Activated B cell treated with CpG ODN at 0.5 μM for 24 hours (primary cell): ENCODE data around the gene SH3RF2. TPM values are rescaled to one million over a fixed set of nuclear protein-coding genes. Genes with fewer than 3 reads are reported as not detected.

ENCODE experiments used
- ATAC-seq: fragments of 200-7000 bp; cut with Tn5 transposase; one replicate; pipeline ENCODE4 v1.10.0; 2021; ENCODE audit warnings: low read depth, mild to moderate bottlenecking, moderate library complexity
- CTCF ChIA-PET: fragments of 350-600 bp; sonication (Branson Sonifier 250); formaldehyde crosslinking; loops from one replicate; lab custom pipeline; 2021; ENCODE audit warnings: antibody characterized with exemption; lab: Charles Lee
- POLR2A ChIA-PET: fragments of 350-600 bp; sonication (Branson Sonifier 250); formaldehyde crosslinking; loops from one replicate; lab custom pipeline; 2021; ENCODE audit warnings: antibody characterized with exemption; lab: Charles Lee
- DNase-seq: peaks from one replicate; pipeline ENCODE4 v3.0.0; 2022
- H3K27ac Mint-ChIP-seq: one replicate; pipeline ENCODE4 v1.8.0; 2020; ENCODE audit warnings: mixed read lengths
- H3K27me3 Mint-ChIP-seq: one replicate; pipeline ENCODE4 v1.8.0; 2021; ENCODE audit warnings: mixed read lengths
- H3K36me3 Mint-ChIP-seq: one replicate; pipeline ENCODE4 v1.8.0; 2021; ENCODE audit warnings: low read depth, mixed read lengths
- H3K4me1 Mint-ChIP-seq: one replicate; pipeline ENCODE4 v1.8.0; 2021; ENCODE audit warnings: mixed read lengths
- H3K4me3 Mint-ChIP-seq: one replicate; pipeline ENCODE4 v1.8.0; 2020; ENCODE audit warnings: mild to moderate bottlenecking, mixed read lengths
- H3K9me3 Mint-ChIP-seq: one replicate; pipeline ENCODE4 v1.8.0; 2020; ENCODE audit warnings: mixed read lengths
- CTCF ChIP-seq: fragments of 200-600 bp; IDR thresholded peaks from one replicate; pipeline ENCODE4 v1.8.0; 2022; ENCODE audit warnings: antibody characterized with exemption, mild to moderate bottlenecking
- intact Hi-C: fragments of 100-400 bp; cut with micrococcal nuclease; formaldehyde crosslinking; loops from one replicate; pipeline ENCODE4 v1.15.1; 2024
- total RNA-seq: library from RNA; stranded (reverse); gene quantifications from 2 replicates; pipeline ENCODE4 v1.2.3, GENCODE V29; 2022

The SH3RF2 gene
- total RNA-seq, 1 donor from 2014 or later = not detected

GRCh38 chr5:145968970-145969713 lies 32.8 kb downstream of the SH3RF2 start:
- peaks cover 4% of the 10 kb centered on the region for H3K27me3 Mint-ChIP-seq
- intact Hi-C loops = no loop called here
- ChIA-PET CTCF (no interaction called here), POLR2A (no interaction called here)
- DNase-seq (no peak), ATAC-seq (no peak)
- TF ChIP-seq CTCF = no peak
- peaks cover 2% of the 10 kb centered on the region for H3K9me3 Mint-ChIP-seq
- no peak overlapping the region for H3K27ac Mint-ChIP-seq
- no peaks in the 10 kb centered on the region for H3K4me1 Mint-ChIP-seq
- no peaks in the 10 kb centered on the region for H3K36me3 Mint-ChIP-seq
- H3K4me3 Mint-ChIP-seq = no peak overlapping the region

GRCh38 chr5:145969714-145970092 lies 33.3 kb downstream of the SH3RF2 start:
- intact Hi-C loops = no loop called here
- H3K36me3 Mint-ChIP-seq = no peaks in the 10 kb centered on the region
- H3K4me1 Mint-ChIP-seq = no peaks in the 10 kb centered on the region
- no peak for DNase-seq
- POLR2A ChIA-PET = no interaction called here
- H3K4me3 Mint-ChIP-seq = no peak overlapping the region
- TF ChIP-seq CTCF = no peak
- H3K27me3 Mint-ChIP-seq = peaks cover 4% of the 10 kb centered on the region
- no peak overlapping the region for H3K27ac Mint-ChIP-seq
- CTCF ChIA-PET = no interaction called here
- no peak for ATAC-seq
- H3K9me3 Mint-ChIP-seq = peaks cover 2% of the 10 kb centered on the region

GRCh38 chr5:145971108-145971507 lies 34.7 kb downstream of the SH3RF2 start:
- H3K9me3 Mint-ChIP-seq = peaks cover 2% of the 10 kb centered on the region
- H3K27me3 Mint-ChIP-seq = peaks cover 4% of the 10 kb centered on the region
- POLR2A ChIA-PET = no interaction called here
- ATAC-seq (no peak), DNase-seq (no peak)
- H3K4me1 Mint-ChIP-seq = no peaks in the 10 kb centered on the region
- H3K36me3 Mint-ChIP-seq = no peaks in the 10 kb centered on the region
- intact Hi-C loops = no loop called here
- TF ChIP-seq CTCF = no peak
- H3K4me3 Mint-ChIP-seq = no peak overlapping the region
- CTCF ChIA-PET = no interaction called here
- H3K27ac Mint-ChIP-seq = no peak overlapping the region

GRCh38 chr5:145971701-145972100 lies 35.3 kb downstream of the SH3RF2 start:
- ChIA-PET POLR2A (no interaction called here), CTCF (no interaction called here)
- DNase-seq (no peak), ATAC-seq (no peak)
- peaks cover 2% of the 10 kb centered on the region for H3K9me3 Mint-ChIP-seq
- H3K4me3 Mint-ChIP-seq = no peak overlapping the region
- TF ChIP-seq CTCF = no peak
- no peaks in the 10 kb centered on the region for H3K4me1 Mint-ChIP-seq
- peaks cover 4% of the 10 kb centered on the region for H3K27me3 Mint-ChIP-seq
- intact Hi-C loops = no loop called here
- H3K27ac Mint-ChIP-seq = no peak overlapping the region
- H3K36me3 Mint-ChIP-seq = no peaks in the 10 kb centered on the region

- DNase-seq (no peak), ATAC-seq (no peak)
- Mint-ChIP-seq H3K9me3 (peaks cover 2% of the 10 kb centered on the region), H3K4me3 (no peak overlapping the region), H3K4me1 (no peaks in the 10 kb centered on the region), H3K27me3 (no peaks in the 10 kb centered on the region), H3K36me3 (no peaks in the 10 kb centered on the region), H3K27ac (no peak overlapping the region)
- ChIA-PET POLR2A (no interaction called here), CTCF (no interaction called here)
- intact Hi-C loops = no loop called here
- TF ChIP-seq CTCF = no peak
Observed at GRCh38 chr5:145975001-145975360, 38.6 kb downstream of the SH3RF2 start.
